RWPE1 (cell line): ENCODE results near the gene ACBD3.

Source experiments
- CTCF ChIA-PET: fragments of 350-600 bp; sonication (Branson Sonifier 250); formaldehyde crosslinking; extraction: SDS; loops from one replicate; lab custom pipeline; 2021; lab: Yijun Ruan, JAX
- POLR2A ChIA-PET: fragments of 400-600 bp; formaldehyde crosslinking; extraction: SDS; loops from one replicate; lab custom pipeline; 2020; ENCODE audit warnings: antibody characterized with exemption; ENCODE audit not compliant: low non-redundant PET; lab: Yijun Ruan, JAX
- DNase-seq: peaks from one replicate; pipeline ENCODE4 v3.0.0; 2012; ENCODE audit warnings: low spot score
- H3K27ac ChIP-seq: fragments of 450-650 bp; 2 replicates; pipeline ENCODE4 v1.5.1; 2017
- TF ChIP-seq, protein P1 (sequence below): fragments of 450-650 bp; conservative IDR thresholded peaks from 2 replicates; pipeline ENCODE4 v1.5.1; 2017; ENCODE audit warnings: low read depth, mild to moderate bottlenecking

Gene ACBD3

GRCh38 chr1:226164154-226164553 is 22.4 kb downstream of the ACBD3 start:
- H3K27ac ChIP-seq, result no peak overlapping the region
- CTCF ChIA-PET, result interaction anchor here (0.6 to 2.1 kb wide), 3 partner anchors 18 to 98 kb away, joined by 3 to 8 read pairs (median 4); no protein-coding TSS in a partner anchor
- DNase-seq, result no peak
- TF ChIP-seq, protein P1, sequence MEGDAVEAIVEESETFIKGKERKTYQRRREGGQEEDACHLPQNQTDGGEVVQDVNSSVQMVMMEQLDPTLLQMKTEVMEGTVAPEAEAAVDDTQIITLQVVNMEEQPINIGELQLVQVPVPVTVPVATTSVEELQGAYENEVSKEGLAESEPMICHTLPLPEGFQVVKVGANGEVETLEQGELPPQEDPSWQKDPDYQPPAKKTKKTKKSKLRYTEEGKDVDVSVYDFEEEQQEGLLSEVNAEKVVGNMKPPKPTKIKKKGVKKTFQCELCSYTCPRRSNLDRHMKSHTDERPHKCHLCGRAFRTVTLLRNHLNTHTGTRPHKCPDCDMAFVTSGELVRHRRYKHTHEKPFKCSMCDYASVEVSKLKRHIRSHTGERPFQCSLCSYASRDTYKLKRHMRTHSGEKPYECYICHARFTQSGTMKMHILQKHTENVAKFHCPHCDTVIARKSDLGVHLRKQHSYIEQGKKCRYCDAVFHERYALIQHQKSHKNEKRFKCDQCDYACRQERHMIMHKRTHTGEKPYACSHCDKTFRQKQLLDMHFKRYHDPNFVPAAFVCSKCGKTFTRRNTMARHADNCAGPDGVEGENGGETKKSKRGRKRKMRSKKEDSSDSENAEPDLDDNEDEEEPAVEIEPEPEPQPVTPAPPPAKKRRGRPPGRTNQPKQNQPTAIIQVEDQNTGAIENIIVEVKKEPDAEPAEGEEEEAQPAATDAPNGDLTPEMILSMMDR, result no peak
- POLR2A ChIA-PET, result interaction anchor here (0.7 kb wide), 1 partner anchor 15 kb away, joined by 10 read pairs; no protein-coding TSS in a partner anchor

DNA sequence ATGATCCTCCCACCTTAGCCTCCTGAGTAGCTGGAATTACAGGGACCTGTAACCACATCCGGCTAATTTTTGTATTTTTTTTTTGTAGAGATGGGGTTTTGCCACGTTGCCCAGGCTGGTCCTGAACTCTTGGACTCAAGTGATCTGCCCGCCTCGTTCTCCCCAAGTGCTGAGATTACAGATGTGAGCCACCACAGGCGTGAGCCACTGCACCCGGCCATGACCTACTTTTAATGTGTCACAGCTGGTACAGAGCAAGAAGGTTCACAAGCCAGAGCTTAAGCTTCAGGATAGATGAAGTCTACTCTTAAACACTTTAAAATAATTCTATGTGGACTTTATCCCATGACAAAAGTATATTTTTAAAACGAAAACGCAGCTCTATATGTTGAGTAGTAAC is 23.6 kb downstream of the ACBD3 start:
- no peak for DNase-seq
- TF ChIP-seq, protein P1, result no peak
- POLR2A ChIA-PET, result no interaction called here
- CTCF ChIA-PET, result interaction anchor here (0.6 kb wide), 1 partner anchor 19 kb away, joined by 3 read pairs; no protein-coding TSS in a partner anchor
- H3K27ac ChIP-seq, result no peak overlapping the region

GRCh38 chr1:226158983-226159382 is 27.6 kb downstream of the ACBD3 start:
- TF ChIP-seq, protein P1, result no peak
- ChIA-PET CTCF (interaction anchor here (1.7 kb wide), 1 partner anchor 34 kb away, joined by 4 read pairs; no protein-coding TSS in a partner anchor), POLR2A (no interaction called here)
- H3K27ac ChIP-seq, result no peak overlapping the region
- DNase-seq, result no peak

DNA sequence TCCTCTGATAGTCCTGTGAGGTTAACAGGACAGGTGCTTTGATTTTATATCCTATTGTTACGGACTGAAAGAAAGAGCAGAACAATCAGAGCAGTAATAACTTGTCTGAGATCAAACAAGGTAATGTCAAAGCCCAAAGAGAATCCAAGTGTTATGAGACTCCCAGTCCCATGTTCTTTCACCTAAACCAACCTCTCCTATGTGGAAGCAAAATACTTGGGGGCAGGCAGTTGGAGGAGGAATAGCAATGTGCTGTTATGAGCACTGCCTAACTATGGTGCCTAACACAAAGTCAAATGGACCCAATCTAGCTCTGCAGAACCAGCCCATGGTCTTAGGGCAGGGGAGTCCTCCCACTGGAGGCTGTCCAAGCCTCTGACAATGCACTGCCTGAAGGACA is 28.1 kb downstream of the ACBD3 start:
- no peak for DNase-seq
- TF ChIP-seq, protein P1, result no peak
- no peak overlapping the region for H3K27ac ChIP-seq
- CTCF ChIA-PET, result interaction anchor here (1.7 kb wide), 1 partner anchor 33 kb away, joined by 4 read pairs; no protein-coding TSS in a partner anchor
- POLR2A ChIA-PET, result no interaction called here

DNA sequence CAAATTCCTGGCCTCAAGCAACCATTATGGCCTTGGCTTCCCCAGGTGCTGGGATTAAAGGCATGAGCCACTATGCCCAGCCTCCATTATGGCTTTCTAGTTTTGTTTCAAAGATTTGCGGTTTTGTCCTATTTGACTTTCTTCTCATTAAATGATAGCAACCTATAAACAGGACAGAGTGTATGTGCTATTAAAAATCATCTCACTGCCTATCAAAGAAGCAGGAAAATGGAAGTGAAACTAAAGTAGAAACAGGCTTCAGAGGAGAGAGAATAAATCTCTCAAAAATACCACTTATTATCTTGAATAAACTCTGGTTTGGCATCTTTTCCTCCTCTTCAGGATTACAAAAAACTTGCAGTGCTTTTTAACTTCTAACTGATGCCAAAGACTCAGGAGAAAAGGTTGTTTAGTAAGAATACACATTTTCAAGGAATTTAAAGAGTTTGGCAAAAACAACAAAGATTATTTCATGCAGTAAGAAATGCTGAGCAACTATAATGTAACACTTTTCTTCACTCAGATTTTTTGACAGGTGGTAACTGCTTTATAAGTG is 28.7 kb downstream of the ACBD3 start:
- no peak overlapping the region for H3K27ac ChIP-seq
- TF ChIP-seq, protein P1, result no peak
- POLR2A ChIA-PET, result no interaction called here
- CTCF ChIA-PET, result interaction anchor here (1.0 to 1.7 kb wide), 2 partner anchors 33 to 39 kb away, joined by 3 to 4 read pairs; no protein-coding TSS in a partner anchor
- DNase-seq, result no peak

GRCh38 chr1:226154593-226154992 is 31.9 kb downstream of the ACBD3 start:
- ChIA-PET POLR2A (no interaction called here), CTCF (interaction anchor here (1.0 to 2.0 kb wide), 3 partner anchors 27 to 42 kb away, joined by 3 to 12 read pairs (median 4); no protein-coding TSS in a partner anchor)
- H3K27ac ChIP-seq, result no peak overlapping the region
- TF ChIP-seq, protein P1, result no peak
- no peak for DNase-seq
